Gastrocnemius medialis (tissue), 4 donors: ENCODE data around the gene AHNAK2. TPM values are rescaled to one million over a fixed set of nuclear protein-coding genes. Genes with fewer than 3 reads are reported as not detected.

Experiments
- ATAC-seq, 2 donors: fragments of 150-250 bp; one replicate each; pipeline ENCODE4 v1.9.1; 2016
- DNase-seq, 2 donors: peaks; one replicate each; pipeline ENCODE4 v3.0.0-alpha.2; 2019
- H3K27ac ChIP-seq, 4 donors: fragments of 200-600 bp; sonication (generic); 1 replicate in 1 of 4; 2 replicates in 3 of 4; pipeline ENCODE4 v1.5.1; 2016 to 2018; ENCODE audit warnings: mild to moderate bottlenecking in 2 of 4, moderate library complexity in 1 of 4
- H3K27me3 ChIP-seq, 3 donors: fragments of 200-600 bp; sonication (generic) in 2 of 3; 1 replicate in 1 of 3; 2 replicates in 2 of 3; pipeline versions ENCODE4 v1.5.1 to v1.6.0; 2016 to 2019; ENCODE audit warnings: mild to moderate bottlenecking in 1 of 3, moderate library complexity in 1 of 3
- H3K36me3 ChIP-seq, 2 donors: fragments of 200-600 bp; sonication (generic) in 1 of 2; one replicate each; pipeline ENCODE4 v1.5.1; 2017 to 2018
- H3K4me1 ChIP-seq, 2 donors: fragments of 200-600 bp; sonication (generic) in 1 of 2; one replicate each; pipeline ENCODE4 v1.5.1; 2016 to 2017; ENCODE audit warnings: mild to moderate bottlenecking in 2 of 2
- H3K4me3 ChIP-seq, 4 donors: fragments of 200-600 bp; sonication (generic) in 3 of 4; 1 replicate in 1 of 4; 2 replicates in 3 of 4; pipeline ENCODE4 v1.5.1; 2016 to 2019; ENCODE audit warnings: mild to moderate bottlenecking in 2 of 4
- H3K9me3 ChIP-seq, 3 donors: fragments of 200-600 bp; sonication (generic) in 2 of 3; 1 replicate in 1 of 3; 2 replicates in 2 of 3; pipeline ENCODE4 v1.5.1; 2016 to 2019
- CTCF ChIP-seq, 5 experiments: fragments of 450-650 bp in 3 of 5; fragments of 200-600 bp in 2 of 5; sonication (generic) in 2 of 5; IDR thresholded peaks in 4 of 5; conservative IDR thresholded peaks in 1 of 5; 1 replicate in 4 of 5; 2 replicates in 1 of 5; pipeline ENCODE4 v1.5.1; 2016 to 2019; ENCODE audit warnings: antibody characterized with exemption in 5 of 5, mild to moderate bottlenecking in 3 of 5, moderate library complexity in 3 of 5
- POLR2A ChIP-seq, 2 donors: fragments of 450-650 bp; IDR thresholded peaks; one replicate each; pipeline ENCODE4 v1.6.1; 2017; ENCODE audit warnings: antibody characterized with exemption in 2 of 2, mild to moderate bottlenecking in 2 of 2, moderate library complexity in 2 of 2
- in situ Hi-C, 4 donors: fragments of 200-750 bp; cut with MboI; loops; one replicate each; pipeline versions ENCODE4 v1.15.0 to v1.8.0; 2017; ENCODE audit warnings: low sequenced_read_pairs in 4 of 4
- intact Hi-C: fragments of 100-400 bp; cut with DNase I; formaldehyde crosslinking; loops from one replicate; pipeline ENCODE4 v1.15.1; 2023; ENCODE audit warnings: low total_unique reads
- total RNA-seq, 4 donors: library from RNA; depleted of rRNA; stranded (reverse); fragments of >200 nt; gene quantifications; one replicate each; pipeline versions ENCODE4 v1.1.0 to v1.2.3, GENCODE V29; 2016

Gene AHNAK2
- total RNA-seq, 4 donors from 2014 or later = 2.0 to 8.6 (median 3.4) TPM

GRCh38 chr14:104941508-104942365, 36.4 kb downstream of the AHNAK2 start:
- no peaks in the 10 kb centered on the region for H3K4me1 ChIP-seq
- H3K27me3 ChIP-seq = peaks cover 0 to 8% (median 0%) of the 10 kb centered on the region in 3 donors
- intact Hi-C loops = no loop called here
- no peak overlapping the region for H3K27ac ChIP-seq
- ATAC-seq (no peak), DNase-seq (no peak)
- in situ Hi-C loops = no loop called here
- H3K4me3 ChIP-seq = no peak overlapping the region
- no peak for TF ChIP-seq CTCF (IDR thresholded peaks at IDR 0.05 in 4 of 5, conservative IDR thresholded peaks at IDR 0.05 in 1 of 5)
- no peak for TF ChIP-seq POLR2A (IDR thresholded peaks at IDR 0.05)
- H3K36me3 ChIP-seq = no peaks in the 10 kb centered on the region
- H3K9me3 ChIP-seq = no peaks in the 10 kb centered on the region

GRCh38 chr14:104940526-104941150, 37.5 kb downstream of the AHNAK2 start:
- no peak for ATAC-seq
- TF ChIP-seq POLR2A (IDR thresholded peaks at IDR 0.05) (no peak), CTCF (IDR thresholded peaks at IDR 0.05 in 4 of 5, conservative IDR thresholded peaks at IDR 0.05 in 1 of 5) (no peak)

GRCh38 chr14:104939666-104940410, 38.3 kb downstream of the AHNAK2 start:
- in situ Hi-C loops (no loop called here), intact Hi-C loops (no loop called here)
- Histone ChIP-seq H3K27ac (no peak overlapping the region), H3K27me3 (peaks cover 0 to 14% (median 0%) of the 10 kb centered on the region in 3 donors), H3K36me3 (no peaks in the 10 kb centered on the region), H3K4me1 (no peaks in the 10 kb centered on the region), H3K9me3 (no peaks in the 10 kb centered on the region), H3K4me3 (no peak overlapping the region)
- ATAC-seq = no peak
- no peak for TF ChIP-seq POLR2A (IDR thresholded peaks at IDR 0.05)
- TF ChIP-seq CTCF (IDR thresholded peaks at IDR 0.05 in 4 of 5, conservative IDR thresholded peaks at IDR 0.05 in 1 of 5) = no peak
- DNase-seq = no peak

More at GRCh38 chr14:104940526-104941150, 37.5 kb downstream of the AHNAK2 start:
- no peak for DNase-seq
- Histone ChIP-seq H3K4me3 (no peak overlapping the region), H3K27me3 (peaks cover 0 to 8% (median 0%) of the 10 kb centered on the region in 3 donors), H3K36me3 (no peaks in the 10 kb centered on the region), H3K9me3 (no peaks in the 10 kb centered on the region), H3K4me1 (no peaks in the 10 kb centered on the region), H3K27ac (no peak overlapping the region)
- in situ Hi-C loops = no loop called here
- intact Hi-C loops = no loop called here

GRCh38 chr14:104938960-104939359, 39.2 kb downstream of the AHNAK2 start:
- H3K27ac ChIP-seq = no peak overlapping the region
- intact Hi-C loops (no loop called here), in situ Hi-C loops (no loop called here)
- no peak for ATAC-seq
- H3K9me3 ChIP-seq = no peaks in the 10 kb centered on the region
- TF ChIP-seq POLR2A (IDR thresholded peaks at IDR 0.05) = no peak
- TF ChIP-seq CTCF (IDR thresholded peaks at IDR 0.05 in 4 of 5, conservative IDR thresholded peaks at IDR 0.05 in 1 of 5) = no peak
- H3K4me3 ChIP-seq = no peak overlapping the region
- H3K4me1 ChIP-seq = no peaks in the 10 kb centered on the region
- peaks cover 0 to 15% (median 0%) of the 10 kb centered on the region in 3 donors for H3K27me3 ChIP-seq
- no peak for DNase-seq
- H3K36me3 ChIP-seq = no peaks in the 10 kb centered on the region
